Stimulated activated CD8-positive, alpha-beta memory T cell treated with anti-CD3 and anti-CD28 coated beads, Interleukin-15, amount 100 ng/mL, for 1 hour (primary cell): Measurements from ENCODE around the gene CDK7.
"Not testable (repeated sequence)": the region's sequence is repeated elsewhere in the genome, so short reads cannot be mapped to it uniquely, and the experiment has no call there.

Experiments
- DNase-seq: peaks from one replicate; pipeline ENCODE4 v3.0.0-alpha.2; 2020; ENCODE audit warnings: low read depth

The CDK7 gene

GRCh38 chr5:69237877-69238276 lies 3.2 kb downstream of the CDK7 start:
- no peak for DNase-seq

GRCh38 chr5:69238760-69239251 lies 4.1 kb downstream of the CDK7 start:
- no peak for DNase-seq

- DNase-seq: no peak
Observed at GRCh38 chr5:69242215-69242927, 7.7 kb downstream of the CDK7 start.

- no peak for DNase-seq
Observed at GRCh38 chr5:69245031-69245430, 10.3 kb downstream of the CDK7 start.

- DNase-seq: no peak
Observed at GRCh38 chr5:69248019-69248418, 13.3 kb downstream of the CDK7 start.

GRCh38 chr5:69250593-69250992 lies 15.9 kb downstream of the CDK7 start:
- DNase-seq: no peak

- no peak for DNase-seq
Observed at GRCh38 chr5:69252437-69252836, 17.8 kb downstream of the CDK7 start.

GRCh38 chr5:69255940-69256339 lies 21.3 kb downstream of the CDK7 start:
- not testable (repeated sequence) for DNase-seq

- no peak for DNase-seq
Observed at GRCh38 chr5:69257577-69257976, 22.9 kb downstream of the CDK7 start.

GRCh38 chr5:69261034-69261433 lies 26.3 kb downstream of the CDK7 start:
- no peak for DNase-seq

- DNase-seq: no peak
Observed at GRCh38 chr5:69265931-69266330, 31.2 kb downstream of the CDK7 start.

GRCh38 chr5:69268899-69269298 lies 34.2 kb downstream of the CDK7 start:
- no peak for DNase-seq

- no peak for DNase-seq
Observed at GRCh38 chr5:69270840-69271239, 36.2 kb downstream of the CDK7 start.

GRCh38 chr5:69271376-69271775 lies 36.7 kb downstream of the CDK7 start:
- no peak for DNase-seq

- DNase-seq: no peak
Observed at GRCh38 chr5:69275563-69275962, 40.9 kb downstream of the CDK7 start.

GRCh38 chr5:69276422-69277174 lies 41.9 kb downstream of the CDK7 start:
- no peak for DNase-seq

- no peak for DNase-seq
Observed at GRCh38 chr5:69279517-69279916, 44.8 kb downstream of the CDK7 start.

GRCh38 chr5:69281114-69281513 lies 46.4 kb downstream of the CDK7 start:
- no peak for DNase-seq

GRCh38 chr5:69284203-69284602 lies 49.5 kb downstream of the CDK7 start:
- no peak for DNase-seq

GRCh38 chr5:69285448-69286116 lies 50.9 kb downstream of the CDK7 start:
- no peak for DNase-seq

- no peak for DNase-seq
Observed at GRCh38 chr5:69288069-69288468, 53.4 kb downstream of the CDK7 start.

GRCh38 chr5:69288688-69289087 lies 54.0 kb downstream of the CDK7 start:
- no peak for DNase-seq

- no peak for DNase-seq
Observed at GRCh38 chr5:69292306-69292705, 57.6 kb downstream of the CDK7 start.
